Measurements from ENCODE around the gene RASAL2. TPM values are rescaled to one million over a fixed set of nuclear protein-coding genes. Genes with fewer than 3 reads are reported as not detected.

RASAL2 gene
- total and polyA plus RNA-seq, 2 donors (not counting 1 experiment from before 2014, with no cell fraction given), result 0.12 TPM; not detected in 1

- Histone ChIP-seq H3K79me2 (ENCODE audit: control insufficient read depth, insufficient read depth, low read length) (no peaks in the 10 kb centered on the region), H3K4me2 (replicated peaks; ENCODE audit: low read depth, low read length, poor library complexity, severe bottlenecking) (no peak overlapping the region), H3K36me3 (replicated peaks in 1 of 2; ENCODE audit: control extremely low read depth in 1 of 2, control insufficient read depth in 1 of 2, extremely low read depth in 1 of 2, insufficient read depth in 2 of 2, low read length in 1 of 2) (no peaks in the 10 kb centered on the region), H2AFZ (ENCODE audit: insufficient read depth, low read depth, low read length, poor library complexity, severe bottlenecking) (no peak overlapping the region), H4K20me1 (ENCODE audit: control insufficient read depth, insufficient read depth, low read length, poor library complexity, severe bottlenecking) (no peaks in the 10 kb centered on the region), H3K4me1 (ENCODE audit: control insufficient read depth in 2 of 2, insufficient read depth in 2 of 2, low read length in 2 of 2) (peaks cover 0 to 8% of the 10 kb centered on the region in 2 donors), H3K27me3 (replicated peaks in 1 of 4; ENCODE audit: control extremely low read depth in 1 of 4, control insufficient read depth in 3 of 4, insufficient read depth in 4 of 4, low read length in 3 of 4) (no peaks in the 10 kb centered on the region), H3K9me3 (ENCODE audit: control extremely low read depth in 1 of 3, control insufficient read depth in 2 of 3, insufficient read depth in 1 of 3, low read length in 2 of 3) (no peaks in the 10 kb centered on the region), H3K4me3 (ENCODE audit: control extremely low read depth in 1 of 5, extremely low read depth in 1 of 5, insufficient read depth in 1 of 5, low read depth in 2 of 5, low read length in 4 of 5) (no peak overlapping the region), H3K9ac (ENCODE audit: low read length) (no peak overlapping the region), H3K27ac (ENCODE audit: low read length in 2 of 2) (no peak overlapping the region)
- no peaks in the 10 kb centered on the region for H3K27me3 Mint-ChIP-seq
- ChIA-PET CTCF (no interaction called here), POLR2A (no interaction called here)
- DNase-seq (peak; percentile 12), ATAC-seq (ENCODE audit: low read depth) (peak; percentile 33)
- H3K4me1 Mint-ChIP-seq, result peaks cover 10% of the 10 kb centered on the region
- TF ChIP-seq, protein P1, sequence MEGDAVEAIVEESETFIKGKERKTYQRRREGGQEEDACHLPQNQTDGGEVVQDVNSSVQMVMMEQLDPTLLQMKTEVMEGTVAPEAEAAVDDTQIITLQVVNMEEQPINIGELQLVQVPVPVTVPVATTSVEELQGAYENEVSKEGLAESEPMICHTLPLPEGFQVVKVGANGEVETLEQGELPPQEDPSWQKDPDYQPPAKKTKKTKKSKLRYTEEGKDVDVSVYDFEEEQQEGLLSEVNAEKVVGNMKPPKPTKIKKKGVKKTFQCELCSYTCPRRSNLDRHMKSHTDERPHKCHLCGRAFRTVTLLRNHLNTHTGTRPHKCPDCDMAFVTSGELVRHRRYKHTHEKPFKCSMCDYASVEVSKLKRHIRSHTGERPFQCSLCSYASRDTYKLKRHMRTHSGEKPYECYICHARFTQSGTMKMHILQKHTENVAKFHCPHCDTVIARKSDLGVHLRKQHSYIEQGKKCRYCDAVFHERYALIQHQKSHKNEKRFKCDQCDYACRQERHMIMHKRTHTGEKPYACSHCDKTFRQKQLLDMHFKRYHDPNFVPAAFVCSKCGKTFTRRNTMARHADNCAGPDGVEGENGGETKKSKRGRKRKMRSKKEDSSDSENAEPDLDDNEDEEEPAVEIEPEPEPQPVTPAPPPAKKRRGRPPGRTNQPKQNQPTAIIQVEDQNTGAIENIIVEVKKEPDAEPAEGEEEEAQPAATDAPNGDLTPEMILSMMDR (IDR thresholded peaks at IDR 0.05), result no peak
- no peak for TF ChIP-seq EZH2 (IDR thresholded peaks at IDR 0.05; ENCODE audit: borderline replicate concordance, insufficient read depth, low read depth, low read length, poor library complexity, severe bottlenecking)
- no peak overlapping the region for H3K4me3 Mint-ChIP-seq
- no peaks in the 10 kb centered on the region for H3K9me3 Mint-ChIP-seq (ENCODE audit: insufficient read depth)
- 38% methylated on average over 6 of the region's 6 CpGs for WGBS (ENCODE audit: insufficient coverage)
- peak overlapping the region; percentile 23 for H3K27ac Mint-ChIP-seq
- intact Hi-C loops (cut with micrococcal nuclease), result no loop called here
These were observed 26.8 kb upstream of the RASAL2 start for GRCh38 chr1:178066908-178067614.

DNA sequence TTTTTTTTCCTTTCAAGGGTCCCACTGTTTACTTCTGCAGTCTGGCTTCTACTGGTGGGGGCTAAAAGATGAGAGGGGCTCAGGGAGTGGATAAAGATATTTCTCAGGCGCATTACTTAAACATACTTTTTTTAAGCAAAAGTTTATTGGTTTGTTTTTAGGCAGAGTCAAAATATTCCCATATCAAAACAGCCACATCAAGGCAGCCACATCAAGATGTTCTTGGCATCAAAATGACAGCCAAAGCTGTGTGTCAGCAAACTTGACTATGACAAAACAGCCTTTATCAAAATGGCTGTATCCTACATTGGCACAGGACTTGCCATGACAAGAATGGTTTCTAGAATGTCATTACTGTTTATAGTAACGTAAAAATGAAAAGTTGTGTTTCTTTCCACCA, 22.1 kb upstream of the RASAL2 start:
- Mint-ChIP-seq H3K27ac (no peak overlapping the region), H3K27me3 (peaks cover 4% of the 10 kb centered on the region), H3K4me1 (peaks cover 6% of the 10 kb centered on the region), H3K4me3 (no peak overlapping the region), H3K9me3 (ENCODE audit: insufficient read depth) (no peaks in the 10 kb centered on the region)
- CTCF ChIA-PET, result no interaction called here
- no CpG with 5 or more reads among the region's 2 CpGs for WGBS (ENCODE audit: insufficient coverage)
- Histone ChIP-seq H3K27me3 (replicated peaks in 1 of 4; ENCODE audit: control extremely low read depth in 1 of 4, control insufficient read depth in 3 of 4, insufficient read depth in 4 of 4, low read length in 3 of 4) (no peaks in the 10 kb centered on the region), H3K9me3 (ENCODE audit: control extremely low read depth in 1 of 3, control insufficient read depth in 2 of 3, insufficient read depth in 1 of 3, low read length in 2 of 3) (no peaks in the 10 kb centered on the region), H3K27ac (ENCODE audit: low read length in 2 of 2) (no peak overlapping the region), H2AFZ (ENCODE audit: insufficient read depth, low read depth, low read length, poor library complexity, severe bottlenecking) (no peak overlapping the region), H3K4me1 (ENCODE audit: control insufficient read depth in 2 of 2, insufficient read depth in 2 of 2, low read length in 2 of 2) (peaks cover 0 to 7% of the 10 kb centered on the region in 2 donors), H3K4me3 (ENCODE audit: control extremely low read depth in 1 of 5, extremely low read depth in 1 of 5, insufficient read depth in 1 of 5, low read depth in 2 of 5, low read length in 4 of 5) (no peak overlapping the region), H4K20me1 (ENCODE audit: control insufficient read depth, insufficient read depth, low read length, poor library complexity, severe bottlenecking) (no peaks in the 10 kb centered on the region), H3K9ac (ENCODE audit: low read length) (no peak overlapping the region), H3K36me3 (replicated peaks in 1 of 2; ENCODE audit: control extremely low read depth in 1 of 2, control insufficient read depth in 1 of 2, extremely low read depth in 1 of 2, insufficient read depth in 2 of 2, low read length in 1 of 2) (no peaks in the 10 kb centered on the region), H3K79me2 (ENCODE audit: control insufficient read depth, insufficient read depth, low read length) (no peaks in the 10 kb centered on the region), H3K4me2 (replicated peaks; ENCODE audit: low read depth, low read length, poor library complexity, severe bottlenecking) (no peak overlapping the region)
- intact Hi-C loops (cut with micrococcal nuclease), result no loop called here
- TF ChIP-seq EZH2 (IDR thresholded peaks at IDR 0.05; ENCODE audit: borderline replicate concordance, insufficient read depth, low read depth, low read length, poor library complexity, severe bottlenecking), result no peak
- TF ChIP-seq, protein P1 (IDR thresholded peaks at IDR 0.05), result no peak
- POLR2A ChIA-PET, result no interaction called here
- DNase-seq (no peak), ATAC-seq (ENCODE audit: low read depth) (no peak)
